CD4-positive, alpha-beta T cell treated with Interleukin-15 for 1 hour (primary cell): ENCODE data around the gene UNK.
A peak's percentile ranks its signal among the peaks of the same experiment; 100 is the strongest.
"Not testable (repeated sequence)": the region's sequence is repeated elsewhere in the genome, so short reads cannot be mapped to it uniquely, and the experiment has no call there.

Source experiments
- DNase-seq: peaks from one replicate; pipeline ENCODE4 v3.0.0-alpha.2; 2020

The UNK gene

DNA sequence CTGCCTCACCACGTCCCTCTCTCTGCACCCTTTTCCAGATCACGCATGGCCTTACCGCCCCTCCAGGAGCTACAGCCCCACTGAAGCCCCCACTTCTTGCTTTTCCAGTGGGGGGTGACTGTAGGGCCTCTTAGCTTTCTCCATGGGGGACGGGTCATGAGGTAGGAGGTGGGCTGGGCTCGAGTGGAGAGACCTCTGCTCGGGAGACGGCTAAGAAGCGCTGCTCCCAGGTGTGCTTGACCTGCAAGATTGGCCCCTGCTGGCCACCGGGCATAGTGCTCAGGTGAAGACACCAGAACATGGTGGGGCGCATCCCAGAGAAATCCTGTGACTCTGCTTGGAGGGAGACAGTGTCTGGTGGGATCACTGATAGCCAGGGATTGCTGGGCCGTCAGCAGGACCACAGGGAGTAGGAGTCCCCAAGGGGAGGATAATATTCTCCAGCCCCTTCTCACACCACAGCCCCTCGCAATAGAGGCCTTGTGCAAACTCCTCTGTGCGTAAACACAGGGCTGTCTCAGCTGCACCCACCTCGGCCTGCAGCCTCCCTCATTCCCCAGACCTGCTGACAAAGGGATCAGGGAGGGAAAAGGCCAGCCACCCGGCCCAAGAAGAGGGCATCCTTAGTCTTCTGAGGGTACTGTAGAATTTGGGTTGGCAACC, 10.7 kb upstream of the UNK start:
- DNase-seq = no peak

- DNase-seq = no peak
These were observed 10.1 kb upstream of the UNK start for GRCh38 chr17:75774471-75774990.

DNA sequence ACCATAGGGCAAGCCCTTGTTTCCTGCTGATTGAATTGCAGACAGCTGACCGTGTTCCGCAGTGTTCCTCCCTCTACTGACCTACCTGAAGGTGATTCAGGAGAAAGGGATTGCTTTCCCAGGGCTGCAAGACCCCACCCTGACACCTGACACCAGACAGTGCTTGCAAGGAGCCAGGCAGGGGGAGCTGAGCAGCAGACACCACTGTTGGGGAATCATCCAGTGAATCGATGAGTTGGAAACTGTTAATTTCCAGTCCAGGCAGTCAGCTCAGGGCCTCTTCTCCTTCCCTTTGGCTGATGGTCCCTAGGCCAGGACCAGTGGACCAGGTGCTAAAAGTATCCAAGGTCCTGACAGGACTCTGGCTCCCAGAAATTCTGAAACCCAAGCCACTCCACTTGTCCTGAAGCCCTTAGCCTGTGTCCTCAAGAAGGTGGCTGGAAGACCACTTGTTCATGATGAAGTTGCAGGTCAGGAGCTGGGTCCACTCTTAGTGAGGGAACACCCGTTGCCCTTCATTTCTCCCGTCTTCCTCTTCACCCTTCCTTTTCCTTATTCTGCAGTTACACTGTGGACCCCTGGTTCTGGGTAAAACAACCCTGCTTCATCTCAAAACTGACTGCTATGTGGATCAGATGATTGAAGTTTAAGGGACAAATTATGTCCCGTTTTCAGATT, 9.5 kb upstream of the UNK start:
- DNase-seq = no peak

GRCh38 chr17:75776386-75777295, 8.0 kb upstream of the UNK start:
- DNase-seq = peak; percentile 58

DNA sequence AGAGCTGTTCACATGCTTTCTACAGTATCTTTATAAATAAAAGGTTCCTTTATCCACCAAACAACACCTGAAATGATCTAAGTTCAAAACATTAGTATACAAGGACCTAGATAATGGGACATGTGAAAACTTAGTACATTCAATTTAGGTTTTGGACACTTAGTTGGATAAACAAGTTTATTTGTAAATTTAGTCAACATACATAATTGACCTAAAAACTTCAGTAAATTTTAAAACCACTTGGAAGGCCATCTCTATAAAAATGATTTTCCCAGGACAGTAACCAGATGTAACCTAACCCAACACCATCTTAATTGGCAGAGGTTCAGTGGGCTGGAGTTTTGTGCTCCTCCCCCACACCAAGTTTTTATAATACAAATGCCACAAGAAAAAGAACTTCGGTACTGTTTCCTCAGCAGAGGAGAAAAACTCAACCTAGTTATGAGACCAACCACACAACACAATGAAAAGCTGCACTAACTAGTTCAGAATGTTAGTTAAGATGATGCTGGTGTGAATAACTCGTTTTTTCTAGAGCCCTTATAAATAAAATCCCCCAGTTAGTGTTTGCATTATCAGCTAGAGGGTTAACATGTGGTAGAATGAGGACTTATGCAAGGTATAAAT, 7.2 kb upstream of the UNK start:
- no peak for DNase-seq

GRCh38 chr17:75778066-75778860, 6.3 kb upstream of the UNK start:
- DNase-seq = not testable (repeated sequence)

GRCh38 chr17:75778861-75779249, 5.8 kb upstream of the UNK start:
- DNase-seq = no peak

GRCh38 chr17:75779250-75779986, 5.2 kb upstream of the UNK start:
- peak; percentile 99 for DNase-seq

DNA sequence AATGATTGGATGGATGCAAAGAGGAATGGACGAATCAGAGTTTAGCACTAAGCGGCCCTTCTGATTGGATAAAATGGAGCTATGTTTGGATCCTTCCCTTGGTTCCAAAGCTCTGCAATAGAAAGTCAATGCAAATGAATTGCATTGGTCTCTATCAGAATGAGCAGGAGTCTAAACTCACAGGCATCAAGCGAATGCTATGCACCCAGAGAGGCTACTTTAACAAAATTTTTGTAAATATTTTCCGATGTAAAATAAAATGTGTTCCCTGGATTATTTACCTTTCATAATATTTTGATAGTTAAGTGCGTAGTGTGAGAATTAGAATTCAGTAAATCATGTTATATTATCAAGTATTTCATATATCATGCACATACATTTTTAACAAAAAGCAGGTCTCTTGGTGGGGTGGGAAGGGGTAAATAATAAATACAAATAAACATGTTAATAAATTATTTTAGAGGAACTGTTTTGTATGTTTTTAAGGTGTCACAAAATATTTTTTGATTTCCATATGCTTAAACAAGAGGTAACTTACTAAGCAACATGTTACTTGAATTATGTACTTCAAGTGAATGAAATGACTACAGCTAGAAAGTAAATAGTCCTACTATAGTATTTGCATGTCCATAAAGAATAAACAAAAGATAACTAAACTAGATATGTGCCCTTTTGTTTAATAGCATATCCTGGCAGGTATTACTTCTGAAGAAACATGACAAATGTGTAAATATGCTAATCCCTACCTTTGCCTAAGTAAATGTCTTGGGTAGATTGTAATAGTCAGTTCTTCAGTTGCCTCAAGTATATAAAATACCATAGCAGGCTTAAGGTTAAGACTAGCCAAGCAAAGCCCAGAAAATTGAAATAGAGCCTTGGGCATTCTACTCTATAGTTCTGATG, 4.4 kb upstream of the UNK start:
- no peak for DNase-seq

GRCh38 chr17:75783069-75783783, 1.4 kb upstream of the UNK start:
- DNase-seq = no peak

- peak; percentile 17 for DNase-seq
These were observed 668 bp upstream of the UNK start for GRCh38 chr17:75783803-75784472.

DNA sequence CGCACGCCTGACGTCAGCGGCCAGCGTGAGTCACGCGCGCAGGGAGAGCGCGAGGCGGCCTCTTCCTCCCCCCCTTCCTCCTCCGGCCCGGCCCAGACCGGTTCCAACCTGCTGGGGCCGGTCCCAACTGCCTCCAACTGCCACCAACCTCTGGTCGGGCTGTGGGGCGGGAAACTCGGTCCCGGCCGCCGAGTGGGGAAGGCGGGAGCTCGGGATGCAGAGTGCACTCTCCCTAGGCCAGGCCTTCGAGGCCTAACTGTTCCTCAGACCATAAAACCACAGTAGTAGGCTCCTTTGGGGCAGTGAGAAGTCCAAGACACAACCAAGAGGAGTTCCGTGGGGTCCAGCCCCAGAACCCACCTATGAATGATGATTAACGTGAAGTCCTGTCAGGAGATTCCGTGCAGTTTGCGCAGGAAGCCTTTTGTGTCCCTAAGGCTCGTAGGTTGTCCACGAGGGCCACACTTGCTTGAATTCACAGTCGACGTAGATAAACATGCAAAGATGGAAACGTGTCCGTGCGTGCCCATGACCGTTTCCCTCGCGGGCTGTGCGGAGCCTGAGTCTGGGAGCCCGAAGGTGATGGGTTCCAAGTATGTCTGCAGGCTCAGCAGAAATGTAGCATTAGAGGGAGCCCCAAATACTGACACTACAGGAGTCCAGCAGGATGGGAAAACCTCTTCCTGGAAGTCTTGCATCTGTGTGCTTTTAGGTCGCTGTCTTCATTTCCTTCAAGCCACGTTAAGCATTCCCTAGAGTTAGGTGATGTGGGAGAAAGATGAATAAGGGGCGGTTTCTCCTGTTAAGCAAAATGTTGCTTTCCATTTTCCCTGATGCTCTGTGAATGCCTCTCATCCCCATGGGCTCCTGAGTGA, 647 bp downstream of the UNK start:
- DNase-seq = peak; percentile 93

- DNase-seq = no peak
These were observed 6.6 kb downstream of the UNK start for GRCh38 chr17:75791254-75791653.

DNA sequence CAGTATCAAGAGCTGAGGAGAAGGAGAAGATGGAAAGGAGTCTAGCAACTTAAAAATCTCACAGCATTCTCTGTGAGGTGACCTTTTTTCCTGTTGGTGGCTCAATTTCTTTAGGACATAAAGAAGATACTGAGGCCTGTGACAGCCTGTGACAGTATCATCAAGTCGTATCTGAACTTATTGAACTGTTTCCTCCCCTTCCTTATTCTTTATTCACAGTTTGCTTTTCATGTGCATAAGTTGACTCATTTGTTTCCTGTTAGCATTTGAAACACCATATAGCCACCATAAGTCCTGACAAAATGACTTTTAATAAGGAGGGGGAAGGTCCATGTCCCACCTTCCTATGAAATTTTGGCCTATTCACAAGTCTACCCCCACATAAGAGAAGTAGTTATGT, 8.9 kb downstream of the UNK start:
- DNase-seq = no peak

DNA sequence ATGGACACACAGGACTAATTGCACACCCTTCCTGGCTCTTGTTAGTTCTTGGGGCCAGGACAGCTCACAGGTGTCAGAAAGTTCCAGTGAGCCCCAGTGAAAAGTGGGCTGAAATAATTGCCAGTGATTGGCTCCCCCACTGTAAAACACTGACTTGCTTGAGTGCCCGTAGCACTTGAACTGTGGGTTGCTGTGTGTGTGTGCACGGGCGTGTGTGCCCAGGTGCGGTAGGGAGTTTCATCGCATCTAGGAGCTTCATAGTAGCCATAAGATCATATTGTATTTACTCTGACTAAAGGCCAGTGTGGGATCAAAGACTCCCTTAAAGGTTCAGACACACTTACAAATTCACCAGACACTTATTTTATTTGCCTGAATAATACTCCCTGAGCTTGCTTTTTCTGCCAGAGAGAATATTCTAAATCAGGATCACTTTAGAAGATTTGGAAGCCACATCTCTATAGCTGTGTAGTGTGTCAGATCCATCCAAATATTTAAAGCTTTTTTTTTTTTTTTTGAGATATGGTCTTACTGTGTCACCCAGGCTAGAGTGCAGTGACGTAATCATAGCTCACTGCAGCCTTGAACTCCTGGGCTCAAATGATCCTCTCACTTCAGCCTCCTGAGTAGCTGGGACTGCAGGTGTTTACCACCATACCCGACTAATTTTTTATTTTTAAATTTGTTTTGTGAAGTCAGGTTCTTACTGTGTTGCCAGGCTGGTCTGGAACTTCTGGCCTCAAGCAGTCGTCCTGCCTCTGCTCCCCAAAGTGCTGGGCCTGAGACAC, 11.4 kb downstream of the UNK start:
- DNase-seq = no peak

DNA sequence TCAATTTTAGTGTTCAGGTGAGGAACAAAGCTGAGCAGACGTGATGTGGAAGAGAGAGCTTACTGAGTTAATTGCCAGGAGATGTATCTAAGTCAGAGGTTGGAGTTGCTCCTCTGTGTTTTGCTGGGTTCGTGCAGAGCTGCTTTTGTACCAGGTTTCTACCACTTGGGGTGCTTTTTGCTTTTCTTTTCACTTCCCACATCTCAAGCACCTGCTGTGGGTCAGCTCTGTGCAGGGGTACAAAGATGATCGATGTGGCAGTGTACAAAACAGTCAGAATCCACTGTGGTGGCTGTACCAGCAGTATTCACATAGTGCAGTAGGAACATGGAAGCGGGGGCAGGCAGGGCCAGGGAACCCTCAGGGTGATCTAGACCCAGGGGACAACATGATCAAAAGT, 14.8 kb downstream of the UNK start:
- no peak for DNase-seq

DNA sequence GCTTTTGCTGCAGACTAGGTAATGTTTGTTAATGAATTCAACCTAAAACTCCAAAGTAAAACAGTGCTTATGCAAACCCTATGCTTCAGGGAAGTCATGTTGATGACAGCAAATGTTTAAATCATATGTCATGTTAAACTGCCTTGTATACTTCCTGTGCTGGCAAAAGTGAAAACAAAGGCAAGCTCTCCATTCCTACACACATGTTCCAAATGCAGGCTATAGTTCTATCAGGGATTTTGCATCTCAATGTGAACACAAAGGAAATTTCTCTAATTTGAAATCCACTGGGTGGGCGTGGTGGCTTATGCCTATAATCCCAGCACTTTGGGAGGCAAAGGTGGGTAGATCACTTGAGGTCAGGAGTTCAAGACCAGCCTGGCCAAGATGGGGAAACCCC, 19.3 kb downstream of the UNK start:
- DNase-seq = no peak
